Endodermal cell (in vitro differentiated cells): ENCODE measurements around the gene SEMA4B. TPM values are rescaled to one million over a fixed set of nuclear protein-coding genes. Genes with fewer than 3 reads are reported as not detected.
A peak's percentile ranks its signal among the peaks of the same experiment; 100 is the strongest.

Experiments used
- DNase-seq: peaks from one replicate; pipeline ENCODE4 v3.0.0-alpha.2; 2017
- H3K27ac ChIP-seq: 2 replicates; pipeline ENCODE4 v1.5.1; 2013; ENCODE audit warnings: mild to moderate bottlenecking, low read depth, low read length, moderate library complexity
- H3K27me3 ChIP-seq: 2 replicates; pipeline ENCODE4 v1.6.1; 2013; ENCODE audit warnings: mild to moderate bottlenecking, low read length, moderate library complexity; ENCODE audit not compliant: insufficient read depth, control insufficient read depth, poor library complexity, severe bottlenecking
- H3K36me3 ChIP-seq: 2 replicates; pipeline ENCODE4 v1.7.0; 2013; ENCODE audit warnings: mild to moderate bottlenecking, low read length, moderate library complexity; ENCODE audit not compliant: control insufficient read depth, insufficient read depth
- H3K4me1 ChIP-seq: one replicate; pipeline ENCODE4 v1.7.0; 2013; ENCODE audit warnings: low read length; ENCODE audit not compliant: control insufficient read depth, insufficient read depth
- H3K4me3 ChIP-seq: 2 replicates; pipeline ENCODE4 v1.5.1; 2013; ENCODE audit warnings: mild to moderate bottlenecking, low read length, moderate library complexity
- H3K9ac ChIP-seq: 2 replicates; pipeline ENCODE4 v1.6.1; 2013; ENCODE audit warnings: mild to moderate bottlenecking, low read length, moderate library complexity; ENCODE audit not compliant: poor library complexity, severe bottlenecking; ENCODE audit errors: extremely low read depth
- H3K9me3 ChIP-seq: 2 replicates; pipeline ENCODE4 v1.6.1; 2013; ENCODE audit warnings: mild to moderate bottlenecking, low read length, moderate library complexity; ENCODE audit not compliant: control insufficient read depth
- H3K27ac Mint-ChIP-seq: 2 replicates; pipeline ENCODE4 v1.8.0; 2020; ENCODE audit warnings: mixed read lengths
- H3K27me3 Mint-ChIP-seq: 2 replicates; pipeline ENCODE4 v1.8.0; 2021; ENCODE audit warnings: mild to moderate bottlenecking, mixed read lengths; ENCODE audit not compliant: insufficient read depth
- H3K36me3 Mint-ChIP-seq: 2 replicates; pipeline ENCODE4 v1.8.0; 2020; ENCODE audit warnings: low read depth, mixed read lengths
- H3K4me1 Mint-ChIP-seq: 2 replicates; pipeline ENCODE4 v1.8.0; 2020; ENCODE audit warnings: mixed read lengths
- H3K4me3 Mint-ChIP-seq: 2 replicates; pipeline ENCODE4 v1.8.0; 2020; ENCODE audit warnings: mild to moderate bottlenecking, moderate library complexity, mixed read lengths
- H3K9me3 Mint-ChIP-seq: 2 replicates; pipeline ENCODE4 v1.8.0; 2020; ENCODE audit warnings: mild to moderate bottlenecking, mixed read lengths
- CTCF ChIP-seq: fragments of 200-600 bp; sonication (generic); conservative IDR thresholded peaks from 2 replicates; pipeline ENCODE4 v1.5.0; 2021; ENCODE audit warnings: antibody characterized with exemption, mild to moderate bottlenecking
- WGBS, 2 experiments: methylation state at CpG; one replicate each; pipeline versions ENCODE4 v1.1.5 to v1.1.7; 2013; ENCODE audit warnings: missing lambda C conversion rate in 2 of 2, mixed read lengths in 1 of 2; ENCODE audit not compliant: insufficient coverage in 1 of 2, insufficient read length in 1 of 2; 5-methylcytosine and 5-hydroxymethylcytosine counted together
- total RNA-seq, 2 donors: library from RNA; stranded (reverse); fragmentation: NEBNext Ultra II Directional in 1 of 2; extraction: Animal tissue kit (Norgen Biotek cat#: 25700) in 1 of 2; gene quantifications; 2 replicates in 1 of 2; 3 replicates in 1 of 2; pipeline ENCODE4 v1.2.1, GENCODE V29; 2021

SEMA4B gene
- total RNA-seq, 2 donors from 2014 or later, result 25.1 to 33.1 TPM

DNA sequence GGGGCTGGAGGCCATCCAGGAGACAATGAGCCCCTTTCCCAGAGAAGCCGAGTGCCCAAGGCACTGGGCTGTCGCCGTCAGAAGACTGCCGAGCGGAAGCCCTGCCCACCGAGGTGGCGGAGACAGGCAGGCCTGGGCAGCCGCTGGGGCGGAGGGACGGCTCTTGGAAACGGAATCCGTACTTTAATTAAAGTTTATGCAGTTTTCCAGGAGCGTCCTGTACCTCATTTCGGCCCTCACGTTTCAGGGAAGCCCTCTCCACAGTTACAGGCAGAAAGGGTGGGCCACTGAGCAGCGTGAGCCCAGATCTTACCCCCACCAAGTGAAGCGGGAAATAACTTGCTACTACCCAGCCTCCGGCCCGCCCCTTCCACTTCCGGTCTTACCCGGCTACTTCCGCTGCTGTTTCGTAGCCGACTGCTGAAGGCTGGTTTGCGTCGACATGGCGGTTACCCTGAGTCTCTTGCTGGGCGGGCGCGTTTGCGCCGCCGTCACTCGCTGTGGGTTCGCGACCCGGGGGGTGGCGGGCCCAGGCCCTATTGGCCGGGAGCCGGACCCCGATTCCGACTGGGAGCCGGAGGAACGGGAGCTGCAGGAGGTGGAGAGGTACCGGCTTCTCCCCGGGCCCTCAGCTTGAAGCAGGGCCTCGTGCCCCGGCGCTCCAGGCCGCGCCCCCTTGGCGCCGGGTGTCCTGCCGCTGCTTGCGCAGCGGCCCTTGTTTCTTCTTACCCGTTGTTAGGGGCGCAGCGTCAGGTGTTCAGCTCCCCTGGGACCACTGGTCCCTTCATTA lies 64.3 kb downstream of the SEMA4B start, which contains the start of gene NGRN:
NGRN (plus strand) TSS at position 402 of the 790 bp plus-strand sequence; CDS start at position 443, 41 bp downstream.
- Mint-ChIP-seq H3K4me1 (peaks cover 23% of the 10 kb centered on the region), H3K27ac (peak within 1 kb of the TSS; percentile 95), H3K4me3 (peak within 1 kb of the TSS; percentile 88), H3K36me3 (peaks cover 29% of the 10 kb centered on the region), H3K9me3 (no peaks in the 10 kb centered on the region), H3K27me3 (peaks cover 1% of the 10 kb centered on the region)
- H3K27me3 ChIP-seq, result no peaks in the 10 kb centered on the region
- H3K9me3 ChIP-seq, result no peaks in the 10 kb centered on the region
- peak within 1 kb of the TSS; percentile 82 for H3K9ac ChIP-seq
- TF ChIP-seq CTCF, result no peak
- peak; percentile 92 for DNase-seq
- no peaks in the 10 kb centered on the region for H3K4me1 ChIP-seq
- WGBS, 2 experiments, result 0 to 1% methylated on average over 36 to 59 of the region's 59 CpGs
- H3K27ac ChIP-seq, result peak within 1 kb of the TSS; percentile 89
- peaks cover 25% of the 10 kb centered on the region for H3K36me3 ChIP-seq
- H3K4me3 ChIP-seq, result peak within 1 kb of the TSS; percentile 94

DNA sequence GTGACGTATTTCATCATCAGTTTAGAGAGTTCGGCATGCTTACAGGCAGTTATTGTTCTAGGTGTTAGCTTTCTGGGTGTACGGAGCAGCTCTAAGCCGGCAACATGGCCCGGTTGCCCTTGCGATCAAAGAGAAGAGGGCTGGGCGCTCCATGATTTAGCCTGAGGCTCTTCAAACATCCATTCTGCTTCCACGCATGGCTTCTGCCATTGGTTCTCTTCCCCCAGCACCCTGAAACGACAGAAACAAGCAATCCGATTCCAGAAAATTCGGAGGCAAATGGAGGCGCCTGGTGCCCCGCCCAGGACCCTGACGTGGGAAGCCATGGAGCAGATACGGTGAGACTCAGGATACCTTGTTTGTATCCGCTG lies 64.9 kb downstream of the SEMA4B start:
- Histone ChIP-seq H3K4me1 (no peaks in the 10 kb centered on the region), H3K4me3 (peak overlapping the region; percentile 94), H3K9ac (peak overlapping the region; percentile 82), H3K9me3 (no peaks in the 10 kb centered on the region), H3K27ac (peak overlapping the region; percentile 89), H3K36me3 (peaks cover 31% of the 10 kb centered on the region), H3K27me3 (no peaks in the 10 kb centered on the region)
- Mint-ChIP-seq H3K9me3 (no peaks in the 10 kb centered on the region), H3K4me3 (peak overlapping the region; percentile 88), H3K27ac (peak overlapping the region; percentile 95), H3K36me3 (peaks cover 33% of the 10 kb centered on the region), H3K27me3 (peaks cover 1% of the 10 kb centered on the region), H3K4me1 (peaks cover 23% of the 10 kb centered on the region)
- DNase-seq, result peak; percentile 71
- 0% methylated on average over 8 to 16 of the region's 16 CpGs for WGBS, 2 experiments
- TF ChIP-seq CTCF, result no peak

GRCh38 chr15:90266485-90266884 lies 65.4 kb downstream of the SEMA4B start:
- H3K27me3 Mint-ChIP-seq, result peaks cover 1% of the 10 kb centered on the region
- no peaks in the 10 kb centered on the region for H3K9me3 Mint-ChIP-seq
- H3K36me3 ChIP-seq, result peaks cover 35% of the 10 kb centered on the region
- H3K4me3 ChIP-seq, result peak overlapping the region; percentile 94
- H3K9ac ChIP-seq, result peak overlapping the region; percentile 82
- no peaks in the 10 kb centered on the region for H3K27me3 ChIP-seq
- DNase-seq, result no peak
- no peaks in the 10 kb centered on the region for H3K4me1 ChIP-seq
- H3K27ac Mint-ChIP-seq, result peak overlapping the region; percentile 95
- peak overlapping the region; percentile 89 for H3K27ac ChIP-seq
- WGBS, 2 experiments, result 27 to 34% methylated on average over 7 to 12 of the region's 15 CpGs
- no peaks in the 10 kb centered on the region for H3K9me3 ChIP-seq
- peaks cover 23% of the 10 kb centered on the region for H3K4me1 Mint-ChIP-seq
- H3K36me3 Mint-ChIP-seq, result peaks cover 37% of the 10 kb centered on the region
- H3K4me3 Mint-ChIP-seq, result peak overlapping the region; percentile 88
- no peak for TF ChIP-seq CTCF
